ENCODE data around the gene TCF3. TPM values are rescaled to one million over a fixed set of nuclear protein-coding genes. Genes with fewer than 3 reads are reported as not detected.
"Not testable (repeated sequence)": the region's sequence is repeated elsewhere in the genome, so short reads cannot be mapped to it uniquely, and the experiment has no call there.

TCF3 gene
- 56.0 and 79.3 TPM in 2 replicates for total RNA-seq

DNA sequence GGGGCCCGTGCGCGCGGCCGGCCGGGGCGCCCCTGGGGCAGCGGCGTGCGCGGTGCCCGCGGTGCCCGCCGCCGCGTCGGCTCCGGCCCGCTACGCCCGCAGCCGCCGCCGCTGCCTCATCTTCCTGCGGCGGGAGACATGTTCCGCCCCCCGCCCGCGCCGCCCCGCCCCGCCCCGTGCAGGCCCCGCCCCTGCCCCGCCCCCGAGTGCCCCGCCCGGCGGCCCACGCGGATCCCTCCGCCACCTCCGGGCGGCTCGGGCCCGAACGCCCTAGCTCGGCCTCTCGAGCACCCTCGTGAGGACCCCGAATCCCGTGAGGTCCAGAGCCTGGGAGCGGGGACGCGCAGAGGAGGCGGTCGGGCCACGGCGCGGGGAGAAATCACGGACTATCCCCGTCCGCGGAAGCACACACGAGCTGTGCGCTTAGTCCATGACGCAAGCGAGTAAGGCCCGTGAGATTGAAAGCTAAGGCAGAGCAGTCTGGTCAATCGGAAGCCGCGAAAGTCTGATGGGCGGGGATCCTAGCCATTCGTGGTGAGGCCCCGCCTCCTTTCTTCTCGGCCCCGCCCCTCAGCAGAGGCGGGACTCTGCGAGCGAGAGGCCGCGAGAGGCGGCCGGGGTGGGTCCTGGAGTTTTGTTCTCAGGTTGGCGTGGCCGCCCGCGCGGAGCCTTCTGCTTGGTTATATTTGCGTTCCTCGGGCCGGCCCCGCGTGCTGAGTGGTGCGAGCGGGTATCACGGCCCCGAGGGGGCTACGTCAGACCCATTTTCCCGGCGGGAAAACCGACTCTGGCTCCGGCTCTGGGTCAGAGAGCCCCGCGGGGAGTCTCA lies at the start of gene TCF3:
TSS of gene TCF3 (minus strand) at position 145 of the 829 bp plus-strand sequence. CDS start 2,367 bp downstream, outside the sequence.
- DNase-seq (ENCODE audit: low read depth in 2 of 2) = peak; percentile 98 to 99

DNA sequence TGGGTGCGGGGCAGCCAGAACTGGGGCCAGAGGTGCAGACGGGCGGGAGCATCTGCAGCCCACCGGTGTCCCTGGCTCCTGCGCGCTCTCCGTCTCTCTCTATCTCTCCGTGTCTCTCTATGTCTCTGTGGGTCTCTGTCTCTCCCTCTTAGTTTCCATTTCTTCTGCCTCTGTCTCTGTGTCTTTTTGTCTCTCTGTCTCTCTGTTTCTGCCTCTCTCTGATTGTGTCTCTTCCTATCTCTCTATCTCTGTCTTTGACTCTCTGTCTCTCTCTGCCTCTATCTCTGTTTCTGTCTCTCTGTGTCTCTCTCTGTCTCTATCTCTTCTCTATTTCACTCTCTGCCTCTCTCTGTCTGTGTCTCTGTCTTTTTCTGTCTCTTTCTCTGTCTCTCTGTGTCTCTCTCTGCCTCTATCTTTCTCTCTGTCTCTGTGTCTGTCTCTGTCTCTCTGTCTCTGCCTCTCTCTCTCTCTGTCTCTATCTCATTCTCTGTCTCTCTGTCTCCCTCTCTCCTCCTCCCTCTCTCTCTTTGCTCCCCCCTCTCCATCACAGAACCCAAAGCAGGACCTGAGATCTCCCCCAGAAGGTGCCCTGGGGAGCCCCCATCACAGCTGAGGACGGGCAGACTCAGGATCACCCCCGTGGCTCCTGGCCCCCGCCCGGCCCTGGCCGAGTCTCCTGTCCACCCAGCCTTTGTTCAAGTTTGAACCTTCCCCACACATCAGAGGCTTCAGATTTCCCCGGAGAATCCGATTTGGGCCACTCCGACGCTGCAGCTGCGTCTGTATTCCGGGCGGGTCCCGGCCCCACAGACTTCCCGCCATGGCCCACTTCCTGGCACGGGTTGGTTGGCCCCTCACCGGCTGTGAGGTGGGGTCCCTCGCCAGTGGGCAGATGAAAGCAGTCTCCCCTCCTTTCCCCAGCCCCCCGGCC lies 48.6 kb upstream of the TCF3 start:
- DNase-seq (ENCODE audit: low read depth in 2 of 2) = no peak

GRCh38 chr19:1699998-1700732 lies 47.8 kb upstream of the TCF3 start:
- DNase-seq (ENCODE audit: low read depth in 2 of 2) = no peak

DNA sequence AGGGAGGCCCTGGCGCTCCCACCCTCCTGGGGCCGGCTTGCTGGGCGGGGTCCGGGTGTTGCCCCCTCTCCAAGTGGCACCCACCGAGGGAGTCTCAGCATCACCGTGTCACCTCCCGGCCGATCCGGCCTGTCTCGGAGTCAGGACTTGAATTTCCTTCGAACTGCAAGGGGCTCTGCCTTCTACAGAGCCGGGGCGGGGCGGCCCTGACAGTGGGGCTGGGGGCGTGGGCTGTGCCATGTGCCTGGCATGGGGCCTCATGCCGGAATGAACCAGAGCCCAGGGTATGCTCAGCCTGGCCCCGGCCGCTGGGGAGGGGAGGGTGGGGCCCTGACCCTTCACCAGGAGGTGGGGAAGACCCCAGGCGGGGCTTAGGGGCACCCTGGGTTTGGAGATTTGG lies 47.0 kb upstream of the TCF3 start:
- no peak for DNase-seq (ENCODE audit: low read depth in 2 of 2)

GRCh38 chr19:1698636-1699035 lies 46.2 kb upstream of the TCF3 start:
- no peak for DNase-seq (ENCODE audit: low read depth in 2 of 2)

GRCh38 chr19:1695481-1695880 lies 43.1 kb upstream of the TCF3 start:
- DNase-seq (ENCODE audit: low read depth in 2 of 2) = not testable (repeated sequence)

GRCh38 chr19:1691589-1692290 lies 39.3 kb upstream of the TCF3 start:
- no peak for DNase-seq (ENCODE audit: low read depth in 2 of 2)

- peak in 1 of 2 donors; percentile 31 for DNase-seq (ENCODE audit: low read depth in 2 of 2)
Measured at GRCh38 chr19:1690699-1691307, 38.4 kb upstream of the TCF3 start.

DNA sequence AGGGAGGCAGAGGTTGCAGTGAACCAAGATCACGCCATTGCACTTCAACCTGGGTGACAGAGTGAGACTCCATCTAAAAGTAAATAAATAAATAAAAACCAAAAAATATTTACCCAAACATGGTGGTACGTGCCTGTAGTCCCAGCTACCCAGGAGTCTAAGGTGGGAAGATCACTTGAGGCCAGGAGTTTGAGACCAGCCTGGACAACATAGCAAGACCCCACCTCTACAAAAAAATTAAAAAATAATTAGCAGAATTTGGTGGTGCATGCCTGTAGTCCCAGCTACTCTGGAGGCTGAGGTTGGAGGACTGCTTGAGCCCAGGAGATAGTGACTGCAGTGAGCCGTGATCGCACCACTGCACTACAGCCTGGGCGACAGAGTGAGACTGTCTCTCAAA lies 33.4 kb upstream of the TCF3 start:
- DNase-seq (ENCODE audit: low read depth in 2 of 2) = not testable (repeated sequence)

GRCh38 chr19:1685046-1685445 lies 32.6 kb upstream of the TCF3 start:
- DNase-seq (ENCODE audit: low read depth in 2 of 2) = no peak

GRCh38 chr19:1684573-1684912 lies 32.1 kb upstream of the TCF3 start:
- no peak for DNase-seq (ENCODE audit: low read depth in 2 of 2)

DNA sequence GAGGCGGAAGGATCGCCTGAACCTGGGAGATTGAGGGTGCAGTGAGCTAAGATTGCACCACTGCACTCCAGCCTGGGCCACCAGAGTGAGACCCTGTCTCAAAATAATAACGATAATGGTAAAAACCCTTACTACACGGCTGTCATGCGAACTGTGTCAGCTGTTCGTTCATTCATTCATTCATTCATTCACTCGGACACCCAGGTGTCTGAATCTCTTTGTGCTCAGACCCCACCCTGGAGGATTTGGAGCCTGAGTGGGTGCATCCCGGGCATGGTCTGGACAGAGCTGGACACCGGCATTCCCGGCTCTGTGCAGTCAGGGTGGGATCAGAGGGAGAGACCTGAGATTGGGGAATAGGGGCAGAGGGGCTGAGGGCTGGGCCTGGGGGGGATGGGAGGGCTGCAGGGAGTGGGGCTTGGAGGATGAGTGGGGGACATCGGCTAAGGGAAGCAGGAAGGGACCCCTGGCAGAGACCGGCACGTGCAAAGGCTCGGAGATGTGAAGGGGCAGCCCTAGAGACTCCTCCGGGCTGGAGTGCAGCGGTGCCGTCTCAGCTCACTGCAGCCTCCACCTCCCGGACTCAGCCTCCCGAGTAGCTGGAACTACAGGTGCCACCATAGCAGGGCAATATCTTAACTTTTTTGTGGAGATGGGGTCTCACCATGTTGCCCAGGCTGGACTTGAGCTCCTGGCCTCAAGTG lies 31.6 kb upstream of the TCF3 start:
- DNase-seq (ENCODE audit: low read depth in 2 of 2) = no peak

- DNase-seq (ENCODE audit: low read depth in 2 of 2) = no peak
Measured at GRCh38 chr19:1680976-1681375, 28.6 kb upstream of the TCF3 start.

DNA sequence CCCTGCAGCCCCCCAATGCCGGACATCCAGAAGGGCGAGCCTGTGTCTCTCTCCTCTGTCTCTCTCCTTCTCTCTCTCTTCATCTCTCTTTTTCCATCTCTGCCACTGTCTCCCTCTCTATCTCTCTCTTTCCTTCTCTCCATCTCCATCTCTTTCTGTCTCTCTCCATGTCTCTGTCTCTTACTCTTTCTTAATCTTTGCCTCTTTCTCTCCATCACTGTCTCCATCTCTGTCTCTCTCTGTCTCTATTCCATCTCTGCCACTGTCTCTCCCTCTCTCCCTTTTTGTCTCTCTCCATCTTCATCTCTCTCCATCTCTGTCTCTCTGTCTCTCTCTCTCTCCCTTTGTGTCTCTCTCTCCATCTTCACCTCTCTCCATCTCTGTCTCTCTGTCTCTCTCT lies 25.7 kb upstream of the TCF3 start:
- DNase-seq (ENCODE audit: low read depth in 2 of 2) = no peak

DNA sequence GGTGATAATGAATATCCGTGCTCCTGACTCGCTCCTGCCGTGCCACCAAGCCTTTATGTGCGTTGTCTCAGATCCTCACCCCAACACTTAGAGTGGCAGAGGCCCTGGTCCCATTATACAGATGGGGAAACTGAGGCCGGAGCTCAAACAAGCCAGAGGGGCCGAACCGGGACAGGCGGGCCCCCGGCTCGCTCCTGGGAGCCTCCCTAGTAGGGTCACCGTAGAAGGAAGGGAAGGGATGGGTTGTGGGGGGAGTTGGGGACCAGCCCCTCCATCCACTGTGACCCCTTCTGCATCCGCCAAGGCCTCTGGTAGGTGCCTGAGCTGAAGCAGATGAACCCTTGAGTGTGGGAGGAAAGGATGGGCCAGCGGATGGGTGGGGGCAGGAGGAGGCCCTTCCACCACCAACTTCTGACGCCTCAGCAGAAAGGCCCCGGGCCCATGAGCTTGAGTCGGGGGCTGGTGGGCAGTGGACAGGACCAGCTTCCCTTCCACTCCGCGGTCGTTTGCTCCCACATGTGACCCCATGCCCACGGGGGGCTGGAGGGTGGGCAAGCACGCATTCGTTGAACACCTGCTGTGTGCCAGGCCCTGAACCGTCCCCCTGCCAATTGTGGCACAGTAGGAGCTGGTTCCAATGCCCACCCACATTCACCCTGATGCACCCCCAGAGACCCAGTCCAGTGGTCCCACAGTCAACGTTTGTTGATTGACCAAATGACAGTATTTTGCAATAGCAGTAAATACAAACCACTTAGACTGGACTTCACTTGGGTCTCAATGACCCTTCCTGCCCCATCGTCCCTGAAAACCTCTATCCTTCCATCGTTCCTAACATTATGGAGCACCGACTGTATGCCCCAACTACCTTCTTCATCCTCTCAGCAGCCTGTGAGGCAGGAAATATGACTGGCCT lies 24.2 kb upstream of the TCF3 start:
- DNase-seq (ENCODE audit: low read depth in 2 of 2) = no peak

GRCh38 chr19:1675633-1676350 lies 23.4 kb upstream of the TCF3 start:
- DNase-seq (ENCODE audit: low read depth in 2 of 2) = no peak

DNA sequence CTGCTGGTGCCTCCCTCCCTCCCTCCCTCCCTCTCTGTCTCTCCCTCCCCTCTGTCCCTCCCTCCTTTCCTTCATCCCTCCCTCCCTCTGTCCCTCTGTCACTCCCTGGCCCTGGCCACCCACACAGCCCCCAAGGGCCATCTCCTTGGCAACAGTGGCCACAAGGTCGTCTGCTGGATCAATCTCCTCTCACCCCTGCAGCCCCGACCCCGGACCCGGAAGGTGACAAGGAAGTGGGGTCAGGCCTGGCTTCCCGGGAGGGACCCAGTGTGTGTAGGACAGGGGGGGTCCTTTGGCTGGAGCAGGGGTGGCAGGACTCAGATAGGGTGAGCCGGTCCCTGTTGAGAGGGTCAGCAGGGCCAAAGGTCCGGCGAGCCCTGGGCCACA lies 21.9 kb upstream of the TCF3 start:
- no peak for DNase-seq (ENCODE audit: low read depth in 2 of 2)

DNA sequence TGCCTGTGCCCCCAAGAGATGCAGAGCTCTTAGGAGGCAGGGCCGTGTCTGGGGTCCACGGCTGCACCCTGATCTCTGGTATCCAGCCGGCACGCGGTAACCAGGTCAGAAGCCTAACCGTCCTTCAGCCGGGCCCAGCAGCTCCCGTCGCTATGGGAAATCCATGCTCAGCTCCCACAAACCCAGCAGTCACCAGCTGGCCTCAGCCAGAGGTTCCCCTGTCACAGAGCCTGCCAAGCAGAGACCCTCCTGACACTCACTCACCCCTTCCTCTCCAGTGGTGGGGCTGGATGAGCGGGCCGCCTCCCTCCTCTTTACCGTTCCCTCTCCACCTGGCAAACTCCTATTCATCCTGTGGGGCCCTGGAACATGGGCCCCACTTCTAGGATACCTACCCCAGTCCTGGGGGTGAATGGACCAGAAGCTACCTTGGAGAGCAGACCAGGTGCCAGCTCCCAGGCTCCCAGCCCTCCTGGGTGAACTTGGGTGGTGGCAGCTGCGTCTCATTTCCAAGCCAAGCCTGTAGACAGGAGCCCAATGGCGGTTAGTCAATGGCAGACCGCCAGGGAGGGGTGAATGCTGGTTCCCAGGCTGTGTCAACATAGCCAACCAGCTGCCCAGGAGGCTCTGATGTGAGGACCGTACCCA lies 21.4 kb upstream of the TCF3 start:
- no peak for DNase-seq (ENCODE audit: low read depth in 2 of 2)
